Dendritic cell treated with granulocyte-macrophage colony-stimulating factor and Interleukin-4, amounts not matched to agents 40 ng/mL and 50 ng/mL, for 4 days (primary cell): ENCODE results near the gene ADAM17.
"Not testable (repeated sequence)": the region's sequence is repeated elsewhere in the genome, so short reads cannot be mapped to it uniquely, and the experiment has no call there.

ENCODE experiments used
- H3K27ac Mint-ChIP-seq: one replicate; pipeline ENCODE4 v1.8.0; 2022; ENCODE audit warnings: mild to moderate bottlenecking, mixed read lengths
- H3K27me3 Mint-ChIP-seq: one replicate; pipeline ENCODE4 v1.8.0; 2022; ENCODE audit warnings: mild to moderate bottlenecking, mixed read lengths
- H3K36me3 Mint-ChIP-seq: one replicate; pipeline ENCODE4 v1.8.0; 2022; ENCODE audit warnings: low read depth, mixed read lengths
- H3K4me1 Mint-ChIP-seq: one replicate; pipeline ENCODE4 v1.8.0; 2022; ENCODE audit warnings: low read depth, mixed read lengths
- H3K4me3 Mint-ChIP-seq: one replicate; pipeline ENCODE4 v1.8.0; 2022; ENCODE audit warnings: mild to moderate bottlenecking, moderate library complexity, mixed read lengths
- H3K9me3 Mint-ChIP-seq: one replicate; pipeline ENCODE4 v1.8.0; 2022; ENCODE audit warnings: mixed read lengths
- intact Hi-C: fragments of 100-400 bp; cut with micrococcal nuclease; formaldehyde crosslinking; loops from one replicate; pipeline ENCODE4 v1.15.0; 2022

The ADAM17 gene

DNA sequence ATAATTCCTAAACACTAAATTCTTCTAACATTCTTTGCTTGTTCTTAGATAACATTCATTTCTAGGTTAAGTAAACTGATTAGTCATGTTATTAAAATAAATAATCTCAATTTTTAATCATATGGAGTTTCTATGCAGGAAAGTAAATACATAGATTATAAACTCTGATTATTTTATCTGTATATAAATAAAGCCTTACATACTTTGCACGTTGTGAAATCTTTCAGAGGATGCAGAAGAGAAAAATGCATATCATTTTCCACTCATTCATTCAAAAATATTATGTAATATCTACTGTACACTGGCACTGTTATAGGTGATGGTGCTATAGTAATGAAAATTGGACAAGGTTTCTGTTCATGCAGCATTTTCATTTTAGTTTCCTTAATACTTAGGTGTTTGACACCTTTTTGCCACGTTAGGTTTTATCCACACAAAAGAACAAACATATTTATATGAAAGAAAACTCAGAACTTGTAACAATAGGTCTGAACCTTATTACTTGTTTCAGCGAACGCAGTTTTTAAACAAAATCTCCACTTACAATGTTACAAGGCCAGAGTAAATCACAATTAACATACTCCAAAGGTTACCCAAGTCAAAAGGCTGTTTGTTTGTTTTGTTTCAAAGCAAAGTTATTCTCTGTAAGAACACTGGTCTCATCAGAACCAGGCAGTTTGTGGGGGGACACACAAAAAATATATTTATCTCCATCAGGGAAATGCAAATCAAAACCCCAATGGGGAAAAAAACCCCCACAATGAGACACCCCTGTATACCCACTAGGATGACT lies 27.4 kb downstream of the ADAM17 start:
- peaks cover 86% of the 10 kb centered on the region for H3K36me3 Mint-ChIP-seq
- H3K9me3 Mint-ChIP-seq, result no peaks in the 10 kb centered on the region
- peaks cover 5% of the 10 kb centered on the region for H3K4me1 Mint-ChIP-seq
- H3K27me3 Mint-ChIP-seq, result no peaks in the 10 kb centered on the region
- intact Hi-C loops, result no loop called here
- H3K4me3 Mint-ChIP-seq, result no peak overlapping the region
- H3K27ac Mint-ChIP-seq, result no peak overlapping the region

DNA sequence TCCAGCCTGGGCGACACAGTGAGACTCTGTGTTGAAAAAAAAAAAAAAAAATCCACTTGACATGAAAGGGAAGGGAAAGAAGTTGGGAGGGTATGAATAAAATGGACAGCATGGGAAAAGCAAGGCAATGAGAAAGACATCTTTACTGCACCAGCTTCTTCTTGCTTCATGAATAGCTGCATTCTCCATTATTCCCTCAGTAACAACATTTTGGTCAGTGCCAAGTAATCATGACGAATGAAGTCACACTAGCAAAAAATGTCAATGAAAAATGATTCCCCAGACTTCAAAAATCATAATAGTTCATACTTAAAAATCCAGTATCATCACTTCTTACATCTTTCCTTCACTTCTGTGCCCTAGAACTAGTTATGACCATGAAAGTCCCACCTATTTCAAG lies 30.4 kb downstream of the ADAM17 start:
- peaks cover 87% of the 10 kb centered on the region for H3K36me3 Mint-ChIP-seq
- intact Hi-C loops, result no loop called here
- no peaks in the 10 kb centered on the region for H3K27me3 Mint-ChIP-seq
- no peaks in the 10 kb centered on the region for H3K9me3 Mint-ChIP-seq
- H3K4me3 Mint-ChIP-seq, result no peak overlapping the region
- peaks cover 5% of the 10 kb centered on the region for H3K4me1 Mint-ChIP-seq
- H3K27ac Mint-ChIP-seq, result no peak overlapping the region

DNA sequence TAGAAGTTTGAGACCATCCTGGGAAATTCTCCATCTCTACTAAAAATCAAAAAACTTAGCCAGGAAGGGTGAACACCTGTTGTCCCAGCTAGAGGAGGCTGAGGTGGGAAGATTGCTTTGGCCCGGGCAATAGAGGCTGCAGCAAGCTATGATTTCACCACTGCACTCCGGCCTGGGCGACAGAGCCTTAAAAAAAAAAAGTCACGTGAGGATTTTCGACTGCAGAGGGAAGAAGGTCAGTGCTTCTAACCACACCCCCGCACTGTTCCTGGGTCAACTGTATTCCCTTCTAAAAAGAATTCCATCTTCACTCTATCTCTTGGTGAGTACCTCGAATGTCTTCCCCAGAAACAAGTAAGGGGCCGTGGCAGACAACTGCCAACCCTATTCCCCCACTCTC lies 31.3 kb downstream of the ADAM17 start:
- Mint-ChIP-seq H3K4me1 (peaks cover 5% of the 10 kb centered on the region), H3K27ac (no peak overlapping the region), H3K27me3 (no peaks in the 10 kb centered on the region), H3K4me3 (no peak overlapping the region), H3K9me3 (no peaks in the 10 kb centered on the region), H3K36me3 (peaks cover 91% of the 10 kb centered on the region)
- intact Hi-C loops, result no loop called here

DNA sequence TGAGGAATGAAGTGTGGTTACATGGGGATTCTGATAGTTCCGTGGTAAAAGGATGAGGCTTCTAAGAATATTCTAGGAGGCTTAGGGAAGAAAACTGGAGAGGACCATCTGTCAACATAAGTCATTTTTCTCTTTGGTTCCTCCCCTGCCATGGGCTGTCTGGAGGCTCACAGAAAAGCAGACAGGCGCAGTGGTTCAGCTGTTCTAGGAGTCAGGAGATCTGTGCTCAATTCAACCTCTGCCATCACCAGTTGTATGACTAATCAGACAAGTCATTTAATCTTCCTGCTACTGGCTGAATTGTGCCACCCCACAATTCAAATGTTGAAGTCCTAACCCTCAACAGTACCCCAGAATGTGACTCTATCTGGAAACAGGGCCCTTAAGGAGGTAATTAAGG lies 36.4 kb downstream of the ADAM17 start:
- intact Hi-C loops, result no loop called here
- Mint-ChIP-seq H3K4me3 (no peak overlapping the region), H3K9me3 (no peaks in the 10 kb centered on the region), H3K27ac (no peak overlapping the region), H3K27me3 (no peaks in the 10 kb centered on the region), H3K4me1 (peaks cover 2% of the 10 kb centered on the region), H3K36me3 (peaks cover 84% of the 10 kb centered on the region)

DNA sequence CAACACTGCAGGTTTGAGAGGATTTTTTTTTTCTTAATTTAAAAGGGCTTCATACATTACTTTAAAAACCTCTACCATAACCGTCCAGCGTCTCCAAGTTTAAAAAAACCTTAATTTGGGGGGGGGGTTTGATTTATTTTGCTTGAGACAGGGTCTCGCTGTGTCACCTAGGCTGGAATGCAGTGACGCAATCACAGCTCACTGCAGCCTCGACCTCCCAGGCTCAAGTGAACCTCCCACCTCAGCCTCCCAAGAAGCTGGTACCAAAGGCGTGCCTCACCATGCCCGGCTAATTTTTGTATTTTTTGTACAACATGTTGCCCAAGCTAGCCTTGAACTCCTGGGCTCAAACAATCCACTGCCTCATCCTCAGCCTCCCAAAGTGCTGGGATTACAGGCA lies 36.9 kb downstream of the ADAM17 start:
- H3K27me3 Mint-ChIP-seq, result no peaks in the 10 kb centered on the region
- H3K9me3 Mint-ChIP-seq, result no peaks in the 10 kb centered on the region
- H3K4me1 Mint-ChIP-seq, result no peaks in the 10 kb centered on the region
- H3K27ac Mint-ChIP-seq, result no peak overlapping the region
- intact Hi-C loops, result no loop called here
- H3K36me3 Mint-ChIP-seq, result peaks cover 84% of the 10 kb centered on the region
- H3K4me3 Mint-ChIP-seq, result no peak overlapping the region

DNA sequence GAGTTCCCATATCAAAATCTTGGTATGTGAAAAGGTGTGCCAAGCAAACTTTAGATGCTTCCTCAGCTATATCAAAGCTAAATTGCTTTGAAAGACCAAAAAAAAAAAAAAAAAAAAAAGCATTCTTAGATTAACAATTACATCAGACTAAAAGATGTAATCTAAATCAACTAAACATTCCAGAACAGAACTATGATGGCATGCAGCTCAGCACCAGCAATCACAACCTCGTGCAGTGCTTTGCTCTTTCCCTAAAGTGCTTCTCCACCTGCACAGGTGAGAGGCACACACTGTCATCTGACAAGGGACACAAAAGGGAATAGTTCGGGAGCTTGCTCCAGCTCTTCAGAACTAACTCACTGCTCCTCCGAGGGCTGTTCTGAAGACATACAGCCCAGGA lies 37.5 kb downstream of the ADAM17 start:
- Mint-ChIP-seq H3K9me3 (no peaks in the 10 kb centered on the region), H3K27ac (no peak overlapping the region), H3K27me3 (no peaks in the 10 kb centered on the region), H3K4me1 (no peaks in the 10 kb centered on the region), H3K4me3 (no peak overlapping the region), H3K36me3 (peaks cover 84% of the 10 kb centered on the region)
- intact Hi-C loops, result no loop called here

DNA sequence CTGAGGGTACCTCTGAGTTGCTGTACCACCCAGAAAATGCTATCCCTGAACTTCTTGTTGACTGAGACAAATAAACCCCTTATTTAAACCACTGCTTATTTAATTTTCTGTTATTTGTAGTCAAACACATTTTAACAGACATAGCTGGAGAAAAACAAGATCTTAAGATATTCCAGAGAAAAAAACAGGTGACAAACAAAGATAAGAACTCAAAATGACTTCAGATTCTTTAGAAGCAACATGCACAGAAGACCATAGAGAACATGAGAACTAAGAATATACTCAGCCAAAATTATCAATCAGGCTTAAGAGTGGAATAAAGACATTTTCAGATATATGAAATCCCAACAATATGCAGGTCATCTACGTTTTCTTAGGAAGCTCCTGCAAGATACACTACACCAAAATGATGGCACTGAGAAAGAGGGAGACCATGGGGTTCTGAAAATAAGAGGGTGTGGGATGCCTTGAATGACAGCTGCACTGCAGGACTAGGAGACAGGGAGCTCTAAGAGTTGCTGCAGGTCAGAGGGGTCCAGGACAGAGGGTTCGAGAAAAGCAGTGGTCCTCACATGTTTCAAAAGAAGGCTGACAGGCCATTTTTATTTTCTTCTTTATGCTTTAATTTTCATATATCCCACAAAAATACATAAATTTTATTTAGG lies 38.4 kb downstream of the ADAM17 start:
- H3K27ac Mint-ChIP-seq, result no peak overlapping the region
- intact Hi-C loops, result no loop called here
- peaks cover 86% of the 10 kb centered on the region for H3K36me3 Mint-ChIP-seq

DNA sequence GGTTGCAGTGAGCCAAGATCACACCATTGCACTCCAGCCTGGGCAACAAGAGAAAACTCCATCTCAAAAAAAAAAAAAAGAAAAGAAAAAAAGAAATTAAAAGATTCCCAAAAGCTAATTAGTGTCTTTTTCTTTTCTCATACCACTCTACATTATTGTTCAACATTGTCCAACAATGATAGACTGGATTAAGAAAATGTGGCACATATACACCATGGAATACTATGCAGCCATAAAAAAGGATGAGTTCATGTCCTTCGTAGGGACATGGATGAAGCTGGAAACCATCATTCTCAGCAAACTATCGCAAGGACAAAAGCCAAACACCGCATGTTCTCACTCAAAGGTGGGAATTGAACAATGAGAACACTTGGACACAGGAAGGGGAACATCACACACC lies 41.7 kb downstream of the ADAM17 start:
- peaks cover 79% of the 10 kb centered on the region for H3K36me3 Mint-ChIP-seq
- H3K4me1 Mint-ChIP-seq, H3K9me3 Mint-ChIP-seq, intact Hi-C loops, H3K27ac Mint-ChIP-seq, H3K4me3 Mint-ChIP-seq, H3K27me3 Mint-ChIP-seq: not testable (repeated sequence)

More for the DNA sequence above, 38.4 kb downstream of the ADAM17 start:
- no peak overlapping the region for H3K4me3 Mint-ChIP-seq
- no peaks in the 10 kb centered on the region for H3K27me3 Mint-ChIP-seq
- H3K4me1 Mint-ChIP-seq, result no peaks in the 10 kb centered on the region
- H3K9me3 Mint-ChIP-seq, result no peaks in the 10 kb centered on the region

DNA sequence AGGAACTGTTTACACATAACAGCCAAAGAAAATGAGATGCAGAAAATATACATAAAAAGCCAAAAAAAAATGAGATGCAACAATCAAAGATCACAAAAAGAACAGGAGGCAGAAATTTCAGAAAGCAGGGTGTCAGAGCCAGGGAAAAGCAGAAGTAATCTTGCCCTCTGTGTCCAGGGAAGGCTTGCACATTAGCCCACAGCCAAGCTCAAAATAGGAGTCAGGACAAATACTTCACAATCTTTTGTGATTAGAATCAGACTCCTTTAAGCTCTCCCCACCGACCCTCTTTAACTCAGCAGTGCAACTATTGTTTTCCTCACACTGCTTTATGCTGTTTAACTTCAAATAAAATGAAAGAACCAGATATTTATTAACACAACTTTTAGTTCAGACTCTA lies 46.7 kb downstream of the ADAM17 start:
- intact Hi-C loops, result no loop called here
- peaks cover 84% of the 10 kb centered on the region for H3K36me3 Mint-ChIP-seq
- H3K9me3 Mint-ChIP-seq, result no peaks in the 10 kb centered on the region
- peaks cover 9% of the 10 kb centered on the region for H3K4me1 Mint-ChIP-seq
- H3K4me3 Mint-ChIP-seq, result no peak overlapping the region
- H3K27me3 Mint-ChIP-seq, result no peaks in the 10 kb centered on the region
- peak overlapping the region; percentile 26 for H3K27ac Mint-ChIP-seq

DNA sequence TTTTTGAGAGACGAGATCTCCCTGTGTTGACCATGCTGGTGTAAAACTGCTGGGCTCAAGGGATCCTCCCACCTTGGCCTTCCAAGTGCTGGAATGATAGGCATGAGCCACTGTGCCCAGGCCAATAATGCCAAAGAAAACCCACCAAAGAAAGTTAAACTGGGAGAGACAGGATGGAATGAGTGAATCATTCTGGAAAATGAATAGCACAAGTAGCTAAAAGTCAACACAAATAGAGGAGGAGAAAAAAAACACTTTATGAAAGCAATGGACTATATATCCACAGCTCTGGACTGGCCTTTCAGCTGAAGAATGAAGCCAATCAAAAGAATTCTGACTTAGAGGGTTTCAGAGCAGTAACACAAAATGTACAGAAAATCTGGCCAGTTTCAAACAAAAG lies 57.4 kb downstream of the ADAM17 start:
- H3K27ac Mint-ChIP-seq, result no peak overlapping the region
- no peaks in the 10 kb centered on the region for H3K27me3 Mint-ChIP-seq

DNA sequence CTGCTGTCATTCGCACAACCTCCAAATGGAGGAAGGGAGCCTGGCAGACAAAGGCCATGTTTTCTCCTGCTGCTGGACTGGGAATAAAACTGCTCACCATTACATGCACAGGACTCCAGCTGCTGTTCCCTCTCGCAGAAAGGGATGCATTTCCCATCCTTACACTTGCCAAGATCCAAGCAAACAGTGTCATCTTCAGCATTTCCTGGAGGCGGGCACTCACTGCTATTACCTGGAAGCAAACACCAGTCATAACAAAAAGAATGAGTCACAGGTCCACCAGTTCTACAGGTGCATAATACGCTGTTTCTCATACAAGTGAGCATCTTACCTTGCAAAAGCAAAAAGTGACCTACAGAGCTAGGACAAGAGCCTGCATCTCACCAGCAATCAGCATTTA lies 58.6 kb downstream of the ADAM17 start:
- Mint-ChIP-seq H3K27me3 (no peaks in the 10 kb centered on the region), H3K4me3 (no peak overlapping the region), H3K36me3 (peaks cover 96% of the 10 kb centered on the region), H3K4me1 (no peaks in the 10 kb centered on the region), H3K27ac (no peak overlapping the region), H3K9me3 (no peaks in the 10 kb centered on the region)
- intact Hi-C loops, result no loop called here

More for the DNA sequence above, 57.4 kb downstream of the ADAM17 start:
- H3K4me1 Mint-ChIP-seq, result no peaks in the 10 kb centered on the region
- H3K9me3 Mint-ChIP-seq, result no peaks in the 10 kb centered on the region
- H3K36me3 Mint-ChIP-seq, result peaks cover 98% of the 10 kb centered on the region
- intact Hi-C loops, result no loop called here
- no peak overlapping the region for H3K4me3 Mint-ChIP-seq

DNA sequence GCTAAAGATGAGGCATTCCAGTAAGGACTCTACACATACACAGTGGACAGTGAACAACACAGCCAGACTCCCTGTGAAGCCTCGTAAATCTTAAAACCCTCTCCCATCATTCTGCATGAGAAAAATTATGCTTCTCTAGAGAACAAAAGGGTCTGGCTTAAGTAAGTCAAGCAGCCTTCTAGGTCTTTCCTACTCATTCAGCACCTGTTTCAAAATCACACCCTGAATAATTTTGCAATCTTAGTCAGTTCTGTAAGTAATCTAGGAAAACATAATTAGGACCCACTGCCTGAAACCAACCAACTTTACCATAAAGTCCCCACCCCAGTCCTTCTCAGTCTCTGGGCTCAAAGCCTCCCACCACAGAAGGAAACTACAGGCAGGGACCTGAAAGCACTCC lies 61.5 kb downstream of the ADAM17 start:
- Mint-ChIP-seq H3K4me3 (no peak overlapping the region), H3K36me3 (peaks cover 96% of the 10 kb centered on the region), H3K4me1 (no peaks in the 10 kb centered on the region), H3K27ac (no peak overlapping the region), H3K9me3 (no peaks in the 10 kb centered on the region), H3K27me3 (no peaks in the 10 kb centered on the region)
- intact Hi-C loops, result no loop called here

DNA sequence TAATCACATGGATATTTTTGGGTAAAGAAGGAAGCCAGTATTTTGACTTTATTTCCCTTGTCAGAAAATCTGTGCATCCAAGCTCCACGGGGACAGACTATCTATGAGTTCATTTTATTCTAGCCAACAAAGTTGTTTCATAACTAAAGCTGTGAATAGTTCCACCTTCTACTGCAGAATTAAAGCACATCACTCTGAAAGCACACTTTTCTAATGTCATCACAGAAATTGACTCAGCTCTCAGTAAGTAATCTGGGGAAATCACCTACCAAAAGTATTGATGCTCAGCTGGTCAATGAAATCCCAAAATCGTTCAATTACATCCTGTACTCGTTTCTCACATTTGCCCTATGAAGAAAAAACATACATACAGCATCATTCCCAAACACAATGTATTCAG lies 62.2 kb downstream of the ADAM17 start:
- H3K36me3 Mint-ChIP-seq, result peaks cover 96% of the 10 kb centered on the region

DNA sequence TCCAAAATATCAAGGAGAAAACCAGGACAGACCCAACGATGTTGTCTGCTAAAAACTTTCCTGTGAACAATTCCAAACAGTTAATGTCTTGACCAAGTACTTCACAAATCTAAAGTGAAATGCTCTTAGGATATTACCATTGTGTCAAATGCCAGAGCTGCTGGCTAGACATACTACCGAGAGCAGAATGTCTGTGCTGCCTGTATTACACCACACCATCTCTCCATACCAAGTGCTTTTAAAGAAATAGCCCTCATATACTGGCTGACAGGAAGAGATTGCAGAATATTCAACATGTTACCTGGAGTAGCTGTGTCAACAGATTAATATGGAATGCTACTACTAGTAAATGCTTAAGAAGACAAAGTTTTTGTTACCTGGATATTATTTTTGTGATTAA lies 62.7 kb downstream of the ADAM17 start:
- peaks cover 96% of the 10 kb centered on the region for H3K36me3 Mint-ChIP-seq
- no peaks in the 10 kb centered on the region for H3K27me3 Mint-ChIP-seq
- H3K4me3 Mint-ChIP-seq, result no peak overlapping the region
- H3K4me1 Mint-ChIP-seq, result no peaks in the 10 kb centered on the region
- intact Hi-C loops, result no loop called here
- H3K27ac Mint-ChIP-seq, result no peak overlapping the region
- no peaks in the 10 kb centered on the region for H3K9me3 Mint-ChIP-seq

More for the DNA sequence above, 62.2 kb downstream of the ADAM17 start:
- intact Hi-C loops, result no loop called here
- Mint-ChIP-seq H3K27ac (no peak overlapping the region), H3K4me1 (no peaks in the 10 kb centered on the region), H3K4me3 (no peak overlapping the region), H3K27me3 (no peaks in the 10 kb centered on the region), H3K9me3 (no peaks in the 10 kb centered on the region)

DNA sequence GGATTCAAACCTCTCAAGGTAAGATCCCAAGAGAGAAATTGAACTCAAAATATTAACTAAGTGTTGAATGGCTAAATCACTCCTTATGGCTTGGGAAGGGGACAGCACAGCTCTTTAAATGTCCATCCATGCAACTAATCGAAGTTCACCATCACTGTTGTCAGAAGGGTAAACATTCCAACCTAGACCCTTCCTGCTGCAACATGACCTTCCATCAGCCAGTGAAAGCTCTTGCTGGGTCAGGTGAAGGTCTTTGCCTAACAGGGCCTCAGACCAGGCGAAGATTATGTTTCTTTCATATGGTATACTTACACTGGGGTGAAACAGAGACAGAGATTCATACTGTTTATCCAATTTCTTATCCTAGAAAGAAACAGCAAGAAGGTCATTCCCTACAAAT lies 64.8 kb downstream of the ADAM17 start:
- Mint-ChIP-seq H3K4me1 (no peaks in the 10 kb centered on the region), H3K9me3 (no peaks in the 10 kb centered on the region), H3K36me3 (peaks cover 96% of the 10 kb centered on the region), H3K27me3 (no peaks in the 10 kb centered on the region), H3K27ac (no peak overlapping the region), H3K4me3 (no peak overlapping the region)
- intact Hi-C loops, result no loop called here
